Measurements from ENCODE around the gene SLC15A1. TPM values are rescaled to one million over a fixed set of nuclear protein-coding genes. Genes with fewer than 3 reads are reported as not detected.

Gene SLC15A1
- total and polyA plus RNA-seq, 4 experiments from 2014 or later: not detected

GRCh38 chr13:98740131-98740530 lies 12.3 kb downstream of the SLC15A1 start:
- Mint-ChIP-seq H3K27me3 (peaks cover 2 to 3% of the 10 kb centered on the region in 2 donors), H3K36me3 (no peaks in the 10 kb centered on the region), H3K27ac (no peak overlapping the region), H3K4me1 (no peaks in the 10 kb centered on the region), H3K9me3 (peaks cover 0 to 29% (median 21%) of the 10 kb centered on the region in 8 donors), H3K4me3 (no peak overlapping the region)
- no peaks in the 10 kb centered on the region for H3K4me1 ChIP-seq (ENCODE audit: insufficient read depth, low read length)
- POLR2A ChIA-PET (ENCODE audit: partially characterized antibody): no interaction called here
- H3K27ac ChIP-seq (ENCODE audit: low read depth, low read length): no peak overlapping the region
- H3K27me3 ChIP-seq (ENCODE audit: insufficient read depth, low read length): no peaks in the 10 kb centered on the region
- intact Hi-C loops (cut with micrococcal nuclease): no loop called here
- H3K4me3 ChIP-seq (ENCODE audit: low read length in 2 of 2): no peak overlapping the region
- no peaks in the 10 kb centered on the region for H3K36me3 ChIP-seq (ENCODE audit: insufficient read depth, low read length)
- CTCF ChIA-PET (ENCODE audit: partially characterized antibody): no interaction called here
- no peak for DNase-seq
- peaks cover 0 to 7% of the 10 kb centered on the region in 2 donors for H3K9me3 ChIP-seq (ENCODE audit: control insufficient read depth in 1 of 2, low read length in 2 of 2)

GRCh38 chr13:98738993-98739392 lies 13.5 kb downstream of the SLC15A1 start:
- no peak overlapping the region for H3K4me3 ChIP-seq (ENCODE audit: low read length in 2 of 2)
- peaks cover 0 to 29% (median 22%) of the 10 kb centered on the region in 8 donors for H3K9me3 Mint-ChIP-seq

GRCh38 chr13:98738213-98738612 lies 14.3 kb downstream of the SLC15A1 start:
- Mint-ChIP-seq H3K4me1 (no peaks in the 10 kb centered on the region), H3K9me3 (peaks cover 0 to 31% (median 23%) of the 10 kb centered on the region in 8 donors), H3K4me3 (no peak overlapping the region), H3K27me3 (peaks cover 2 to 4% of the 10 kb centered on the region in 2 donors), H3K27ac (no peak overlapping the region), H3K36me3 (no peaks in the 10 kb centered on the region)
- DNase-seq: no peak
- ChIA-PET CTCF (ENCODE audit: partially characterized antibody) (no interaction called here), POLR2A (ENCODE audit: partially characterized antibody) (no interaction called here)
- H3K9me3 ChIP-seq (ENCODE audit: control insufficient read depth in 1 of 2, low read length in 2 of 2): peaks cover 0 to 7% of the 10 kb centered on the region in 2 donors
- H3K27ac ChIP-seq (ENCODE audit: low read depth, low read length): no peak overlapping the region
- no peak overlapping the region for H3K4me3 ChIP-seq (ENCODE audit: low read length in 2 of 2)
- intact Hi-C loops (cut with micrococcal nuclease): no loop called here
- H3K4me1 ChIP-seq (ENCODE audit: insufficient read depth, low read length): no peaks in the 10 kb centered on the region
- no peaks in the 10 kb centered on the region for H3K27me3 ChIP-seq (ENCODE audit: insufficient read depth, low read length)
- H3K36me3 ChIP-seq (ENCODE audit: insufficient read depth, low read length): no peaks in the 10 kb centered on the region

More at GRCh38 chr13:98738993-98739392, 13.5 kb downstream of the SLC15A1 start:
- Histone ChIP-seq H3K27me3 (ENCODE audit: insufficient read depth, low read length) (no peaks in the 10 kb centered on the region), H3K27ac (ENCODE audit: low read depth, low read length) (no peak overlapping the region), H3K9me3 (ENCODE audit: control insufficient read depth in 1 of 2, low read length in 2 of 2) (peaks cover 0 to 7% of the 10 kb centered on the region in 2 donors), H3K36me3 (ENCODE audit: insufficient read depth, low read length) (no peaks in the 10 kb centered on the region), H3K4me1 (ENCODE audit: insufficient read depth, low read length) (no peaks in the 10 kb centered on the region)
- Mint-ChIP-seq H3K36me3 (no peaks in the 10 kb centered on the region), H3K27ac (no peak overlapping the region), H3K4me1 (no peaks in the 10 kb centered on the region), H3K4me3 (no peak overlapping the region), H3K27me3 (peaks cover 4% of the 10 kb centered on the region in 2 donors)
- ChIA-PET POLR2A (ENCODE audit: partially characterized antibody) (no interaction called here), CTCF (ENCODE audit: partially characterized antibody) (no interaction called here)
- no peak for DNase-seq
- intact Hi-C loops (cut with micrococcal nuclease): no loop called here

GRCh38 chr13:98731925-98732324 lies 20.5 kb downstream of the SLC15A1 start:
- CTCF ChIA-PET (ENCODE audit: partially characterized antibody): no interaction called here
- DNase-seq: no peak
- no peak overlapping the region for H3K27ac ChIP-seq (ENCODE audit: low read depth, low read length)
- intact Hi-C loops (cut with micrococcal nuclease): no loop called here
- Mint-ChIP-seq H3K9me3 (peaks cover 0 to 17% (median 2%) of the 10 kb centered on the region in 8 donors), H3K36me3 (peaks cover 0 to 3% of the 10 kb centered on the region in 2 donors), H3K4me1 (peaks cover 0 to 5% (median 2%) of the 10 kb centered on the region in 4 donors), H3K4me3 (no peak overlapping the region), H3K27me3 (peaks cover 6 to 9% of the 10 kb centered on the region in 2 donors), H3K27ac (no peak overlapping the region)
- H3K9me3 ChIP-seq (ENCODE audit: control insufficient read depth in 1 of 2, low read length in 2 of 2): no peaks in the 10 kb centered on the region
- H3K36me3 ChIP-seq (ENCODE audit: insufficient read depth, low read length): no peaks in the 10 kb centered on the region
- H3K4me3 ChIP-seq (ENCODE audit: low read length in 2 of 2): no peak overlapping the region
- H3K4me1 ChIP-seq (ENCODE audit: insufficient read depth, low read length): no peaks in the 10 kb centered on the region
- no peaks in the 10 kb centered on the region for H3K27me3 ChIP-seq (ENCODE audit: insufficient read depth, low read length)
- POLR2A ChIA-PET (ENCODE audit: partially characterized antibody): no interaction called here

- no peak overlapping the region for H3K27ac ChIP-seq (ENCODE audit: low read depth, low read length)
- Mint-ChIP-seq H3K9me3 (peaks cover 0 to 12% (median 2%) of the 10 kb centered on the region in 8 donors), H3K27ac (no peak overlapping the region), H3K36me3 (peaks cover 0 to 3% of the 10 kb centered on the region in 2 donors), H3K4me1 (peaks cover 0 to 5% (median 2%) of the 10 kb centered on the region in 4 donors), H3K4me3 (no peak overlapping the region), H3K27me3 (peaks cover 6 to 10% of the 10 kb centered on the region in 2 donors)
- H3K4me3 ChIP-seq (ENCODE audit: low read length in 2 of 2): no peak overlapping the region
- intact Hi-C loops (cut with micrococcal nuclease): no loop called here
- H3K9me3 ChIP-seq (ENCODE audit: control insufficient read depth in 1 of 2, low read length in 2 of 2): no peaks in the 10 kb centered on the region
- ChIA-PET POLR2A (ENCODE audit: partially characterized antibody) (no interaction called here), CTCF (ENCODE audit: partially characterized antibody) (no interaction called here)
- H3K36me3 ChIP-seq (ENCODE audit: insufficient read depth, low read length): no peaks in the 10 kb centered on the region
- no peak for DNase-seq
- H3K27me3 ChIP-seq (ENCODE audit: insufficient read depth, low read length): no peaks in the 10 kb centered on the region
- no peaks in the 10 kb centered on the region for H3K4me1 ChIP-seq (ENCODE audit: insufficient read depth, low read length)
These were observed 21.4 kb downstream of the SLC15A1 start for GRCh38 chr13:98731038-98731437.

- no peak for DNase-seq
- H3K4me3 Mint-ChIP-seq: no peak overlapping the region
- no peak overlapping the region for H3K27ac ChIP-seq (ENCODE audit: low read depth, low read length)
- H3K4me1 ChIP-seq (ENCODE audit: insufficient read depth, low read length): no peaks in the 10 kb centered on the region
- no peaks in the 10 kb centered on the region for H3K9me3 ChIP-seq (ENCODE audit: control insufficient read depth in 1 of 2, low read length in 2 of 2)
- no peak overlapping the region for H3K4me3 ChIP-seq (ENCODE audit: low read length in 2 of 2)
- peaks cover 6 to 10% of the 10 kb centered on the region in 2 donors for H3K27me3 Mint-ChIP-seq
- ChIA-PET CTCF (ENCODE audit: partially characterized antibody) (no interaction called here), POLR2A (ENCODE audit: partially characterized antibody) (no interaction called here)
- peaks cover 0 to 3% of the 10 kb centered on the region in 2 donors for H3K36me3 Mint-ChIP-seq
- H3K36me3 ChIP-seq (ENCODE audit: insufficient read depth, low read length): no peaks in the 10 kb centered on the region
- no peaks in the 10 kb centered on the region for H3K27me3 ChIP-seq (ENCODE audit: insufficient read depth, low read length)
- intact Hi-C loops (cut with micrococcal nuclease): no loop called here
- peaks cover 0 to 12% (median 0%) of the 10 kb centered on the region in 8 donors for H3K9me3 Mint-ChIP-seq
- H3K27ac Mint-ChIP-seq: no peak overlapping the region
- H3K4me1 Mint-ChIP-seq: peaks cover 0 to 5% (median 2%) of the 10 kb centered on the region in 4 donors
These were observed 22.0 kb downstream of the SLC15A1 start for GRCh38 chr13:98730441-98730840.

GRCh38 chr13:98729658-98730057 lies 22.8 kb downstream of the SLC15A1 start:
- no peak overlapping the region for H3K27ac ChIP-seq (ENCODE audit: low read depth, low read length)
- no peaks in the 10 kb centered on the region for H3K4me1 ChIP-seq (ENCODE audit: insufficient read depth, low read length)
- no peaks in the 10 kb centered on the region for H3K9me3 ChIP-seq (ENCODE audit: control insufficient read depth in 1 of 2, low read length in 2 of 2)
- H3K4me3 ChIP-seq (ENCODE audit: low read length in 2 of 2): no peak overlapping the region
- peaks cover 0 to 8% (median 0%) of the 10 kb centered on the region in 8 donors for H3K9me3 Mint-ChIP-seq
- H3K27ac Mint-ChIP-seq: no peak overlapping the region
- no peaks in the 10 kb centered on the region for H3K36me3 ChIP-seq (ENCODE audit: insufficient read depth, low read length)
- peaks cover 0 to 5% (median 2%) of the 10 kb centered on the region in 4 donors for H3K4me1 Mint-ChIP-seq
- intact Hi-C loops (cut with micrococcal nuclease): no loop called here
- ChIA-PET CTCF (ENCODE audit: partially characterized antibody) (no interaction called here), POLR2A (ENCODE audit: partially characterized antibody) (no interaction called here)
- H3K27me3 ChIP-seq (ENCODE audit: insufficient read depth, low read length): no peaks in the 10 kb centered on the region
- DNase-seq: no peak
- peaks cover 3 to 14% of the 10 kb centered on the region in 2 donors for H3K27me3 Mint-ChIP-seq
- peaks cover 0 to 3% of the 10 kb centered on the region in 2 donors for H3K36me3 Mint-ChIP-seq
- no peak overlapping the region for H3K4me3 Mint-ChIP-seq

- Histone ChIP-seq H3K4me3 (ENCODE audit: low read length in 2 of 2) (no peak overlapping the region), H3K27me3 (ENCODE audit: insufficient read depth, low read length) (no peaks in the 10 kb centered on the region), H3K27ac (ENCODE audit: low read depth, low read length) (no peak overlapping the region), H3K4me1 (ENCODE audit: insufficient read depth, low read length) (no peaks in the 10 kb centered on the region), H3K36me3 (ENCODE audit: insufficient read depth, low read length) (no peaks in the 10 kb centered on the region), H3K9me3 (ENCODE audit: control insufficient read depth in 1 of 2, low read length in 2 of 2) (no peaks in the 10 kb centered on the region)
- H3K9me3 Mint-ChIP-seq: no peaks in the 10 kb centered on the region
- DNase-seq: no peak
- H3K4me3 Mint-ChIP-seq: no peak overlapping the region
- intact Hi-C loops (cut with micrococcal nuclease): no loop called here
- H3K27ac Mint-ChIP-seq: no peak overlapping the region
- CTCF ChIA-PET (ENCODE audit: partially characterized antibody): no interaction called here
- no peaks in the 10 kb centered on the region for H3K36me3 Mint-ChIP-seq
- POLR2A ChIA-PET (ENCODE audit: partially characterized antibody): no interaction called here
- no peaks in the 10 kb centered on the region for H3K4me1 Mint-ChIP-seq
- H3K27me3 Mint-ChIP-seq: peaks cover 2 to 9% of the 10 kb centered on the region in 2 donors
These were observed 29.5 kb downstream of the SLC15A1 start for GRCh38 chr13:98722958-98723357.
